CD4-positive, CD25-positive, alpha-beta regulatory T cell (primary cell): ENCODE results near the gene KLRF1. TPM values are rescaled to one million over a fixed set of nuclear protein-coding genes. Genes with fewer than 3 reads are reported as not detected.
"Not testable (repeated sequence)": the region's sequence is repeated elsewhere in the genome, so short reads cannot be mapped to it uniquely, and the experiment has no call there.

ENCODE experiments used
- ATAC-seq, 2 donors: fragments of 150-1000 bp; cut with Tn5 transposase; one replicate each; pipeline ENCODE4 v1.10.0; 2021; ENCODE audit warnings: low read depth in 2 of 2, moderate number of reproducible peaks in 2 of 2, moderate library complexity in 1 of 2
- DNase-seq, 3 donors: peaks; one replicate each; pipeline versions ENCODE4 v3.0.0 to v3.0.0-alpha.2; 2012 to 2022; ENCODE audit warnings: mixed read lengths in 1 of 3
- H3K27ac ChIP-seq: one replicate; pipeline ENCODE4 v1.7.0; 2013; ENCODE audit warnings: mild to moderate bottlenecking, low read length; ENCODE audit not compliant: insufficient read depth, poor library complexity, severe bottlenecking
- H3K27me3 ChIP-seq: one replicate; pipeline ENCODE4 v1.7.0; 2013; ENCODE audit warnings: low read length; ENCODE audit not compliant: control insufficient read depth, insufficient read depth
- H3K36me3 ChIP-seq: one replicate; pipeline ENCODE4 v1.7.0; 2013; ENCODE audit warnings: mild to moderate bottlenecking, low read length, moderate library complexity; ENCODE audit not compliant: control insufficient read depth, insufficient read depth
- H3K4me1 ChIP-seq: 2 replicates; pipeline ENCODE4 v1.7.0; 2013; ENCODE audit warnings: mild to moderate bottlenecking, low read length; ENCODE audit not compliant: insufficient read depth, control insufficient read depth, poor library complexity, severe bottlenecking
- H3K4me3 ChIP-seq: one replicate; pipeline ENCODE4 v1.7.0; 2013; ENCODE audit warnings: low read depth, mild to moderate bottlenecking, low read length, moderate library complexity
- H3K9me3 ChIP-seq, 2 experiments: 1 replicate in 1 of 2; 2 replicates in 1 of 2; pipeline ENCODE4 v1.7.0; 2013; ENCODE audit warnings: low read length in 2 of 2, mild to moderate bottlenecking in 1 of 2, moderate library complexity in 1 of 2; ENCODE audit not compliant: control insufficient read depth in 2 of 2
- H3K27ac Mint-ChIP-seq, 3 donors: one replicate each; pipeline ENCODE4 v1.8.0; 2020 to 2022; ENCODE audit warnings: mild to moderate bottlenecking in 3 of 3, mixed read lengths in 3 of 3, moderate library complexity in 2 of 3
- H3K27me3 Mint-ChIP-seq: one replicate; pipeline ENCODE4 v1.8.0; 2022; ENCODE audit warnings: mild to moderate bottlenecking, mixed read lengths
- H3K36me3 Mint-ChIP-seq: one replicate; pipeline ENCODE4 v1.8.0; 2020; ENCODE audit warnings: mixed read lengths
- H3K4me1 Mint-ChIP-seq, 4 donors: one replicate each; pipeline ENCODE4 v1.8.0; 2020 to 2022; ENCODE audit warnings: mixed read lengths in 4 of 4, mild to moderate bottlenecking in 1 of 4
- H3K4me3 Mint-ChIP-seq, 4 donors: one replicate each; pipeline ENCODE4 v1.8.0; 2020 to 2022; ENCODE audit warnings: mild to moderate bottlenecking in 4 of 4, mixed read lengths in 4 of 4, moderate library complexity in 3 of 4
- H3K9me3 Mint-ChIP-seq, 7 donors: one replicate each; pipeline ENCODE4 v1.8.0; 2020 to 2022; ENCODE audit warnings: mixed read lengths in 7 of 7, mild to moderate bottlenecking in 3 of 7, moderate library complexity in 2 of 7
- polyA plus RNA-seq, 4 donors: library from polyadenylated mRNA; unstranded; fragments of 300-500 nt; fragmentation: Illumina TruSeq; gene quantifications; one replicate each; pipeline ENCODE4 v1.2.3, GENCODE V29; 2021
- total RNA-seq: library from RNA; stranded (reverse); gene quantifications from one replicate; pipeline ENCODE4 v1.2.3, GENCODE V29; 2022

KLRF1 gene
- total and polyA plus RNA-seq, 5 donors from 2014 or later = 0.49 to 0.78 (median 0.71) TPM; not detected in 1

- no peak overlapping the region for H3K27ac ChIP-seq
- Mint-ChIP-seq H3K36me3 (no peaks in the 10 kb centered on the region), H3K9me3 (no peaks in the 10 kb centered on the region), H3K27ac (peak overlapping the region in 1 of 3 donors; percentile 59), H3K27me3 (no peaks in the 10 kb centered on the region), H3K4me3 (peak overlapping the region in 2 of 4 donors; percentile 47 to 87), H3K4me1 (peaks cover 10 to 22% (median 12%) of the 10 kb centered on the region in 4 donors)
- no peaks in the 10 kb centered on the region for H3K27me3 ChIP-seq
- H3K4me1 ChIP-seq = peaks cover 6% of the 10 kb centered on the region
- DNase-seq (no peak), ATAC-seq (no peak)
- H3K9me3 ChIP-seq = no peaks in the 10 kb centered on the region
- no peak overlapping the region for H3K4me3 ChIP-seq
- H3K36me3 ChIP-seq = no peaks in the 10 kb centered on the region
These were observed 45.5 kb downstream of the KLRF1 start for GRCh38 chr12:9872742-9873141.

DNA sequence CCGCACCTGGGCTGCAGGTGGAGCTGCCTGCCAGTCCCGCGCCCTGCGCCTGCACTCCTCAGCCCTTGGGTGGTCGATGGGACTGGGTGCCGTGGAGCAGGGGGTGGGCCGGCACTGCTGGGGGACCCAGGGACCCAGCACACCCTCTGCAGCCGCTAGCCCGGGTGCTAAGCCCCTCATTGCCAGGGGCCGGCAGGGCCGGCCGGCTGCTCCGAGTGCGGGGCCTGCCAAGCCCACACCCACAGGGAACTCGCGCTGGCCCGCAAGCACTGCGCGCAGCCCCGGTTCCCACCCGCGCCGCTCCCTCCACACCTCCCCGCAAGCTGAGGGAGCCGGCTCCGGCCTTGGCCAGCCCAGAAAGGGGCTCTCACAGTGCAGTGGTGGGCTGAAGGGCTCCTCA, 48.8 kb downstream of the KLRF1 start:
- not testable (repeated sequence) for H3K36me3 Mint-ChIP-seq, H3K4me3 ChIP-seq, H3K27ac Mint-ChIP-seq, H3K36me3 ChIP-seq, H3K4me3 Mint-ChIP-seq, H3K27me3 ChIP-seq, H3K27me3 Mint-ChIP-seq, ATAC-seq, H3K9me3 ChIP-seq, H3K9me3 Mint-ChIP-seq, H3K4me1 ChIP-seq, DNase-seq, H3K27ac ChIP-seq
- peaks cover 0 to 12% (median 2%) of the 10 kb centered on the region in 4 donors for H3K4me1 Mint-ChIP-seq

- Histone ChIP-seq H3K27me3 (no peaks in the 10 kb centered on the region), H3K4me1 (no peaks in the 10 kb centered on the region), H3K27ac (no peak overlapping the region), H3K36me3 (no peaks in the 10 kb centered on the region), H3K9me3 (no peaks in the 10 kb centered on the region), H3K4me3 (no peak overlapping the region)
- H3K27me3 Mint-ChIP-seq = peaks cover 11% of the 10 kb centered on the region
- H3K36me3 Mint-ChIP-seq = no peaks in the 10 kb centered on the region
- no peak for DNase-seq
- no peak overlapping the region for H3K4me3 Mint-ChIP-seq
- no peaks in the 10 kb centered on the region for H3K9me3 Mint-ChIP-seq
- no peak for ATAC-seq
- H3K27ac Mint-ChIP-seq = no peak overlapping the region
- peaks cover 0 to 4% (median under 1%) of the 10 kb centered on the region in 4 donors for H3K4me1 Mint-ChIP-seq
These were observed 53.3 kb downstream of the KLRF1 start for GRCh38 chr12:9880532-9881078.

- Histone ChIP-seq H3K4me3 (no peak within 1 kb of the TSS), H3K4me1 (no peaks in the 10 kb centered on the region), H3K27me3 (no peaks in the 10 kb centered on the region), H3K9me3 (no peaks in the 10 kb centered on the region), H3K36me3 (no peaks in the 10 kb centered on the region), H3K27ac (no peak within 1 kb of the TSS)
- Mint-ChIP-seq H3K9me3 (no peaks in the 10 kb centered on the region), H3K4me3 (no peak within 1 kb of the TSS), H3K36me3 (no peaks in the 10 kb centered on the region), H3K27me3 (peaks cover 11% of the 10 kb centered on the region), H3K4me1 (peaks cover 0 to 4% (median under 1%) of the 10 kb centered on the region in 4 donors), H3K27ac (no peak within 1 kb of the TSS)
- DNase-seq = peak in 1 of 3 donors; percentile 18
- ATAC-seq = no peak
These were observed 54.0 kb downstream of the KLRF1 start, which contains the start of gene KLRF2 for GRCh38 chr12:9881246-9881645. Gene KLRF2 (plus strand): TSS chr12:9881489. CDS start chr12:9881596, 107 bp downstream.

- Mint-ChIP-seq H3K36me3 (no peaks in the 10 kb centered on the region), H3K27me3 (peaks cover 16% of the 10 kb centered on the region), H3K4me1 (peaks cover 0 to 4% (median under 1%) of the 10 kb centered on the region in 4 donors), H3K27ac (no peak overlapping the region), H3K9me3 (no peaks in the 10 kb centered on the region), H3K4me3 (no peak overlapping the region)
- ATAC-seq (no peak), DNase-seq (no peak)
- no peak overlapping the region for H3K4me3 ChIP-seq
- H3K27ac ChIP-seq = no peak overlapping the region
- no peaks in the 10 kb centered on the region for H3K27me3 ChIP-seq
- no peaks in the 10 kb centered on the region for H3K9me3 ChIP-seq
- H3K4me1 ChIP-seq = no peaks in the 10 kb centered on the region
- H3K36me3 ChIP-seq = no peaks in the 10 kb centered on the region
These were observed 54.7 kb downstream of the KLRF1 start for GRCh38 chr12:9881988-9882387.

DNA sequence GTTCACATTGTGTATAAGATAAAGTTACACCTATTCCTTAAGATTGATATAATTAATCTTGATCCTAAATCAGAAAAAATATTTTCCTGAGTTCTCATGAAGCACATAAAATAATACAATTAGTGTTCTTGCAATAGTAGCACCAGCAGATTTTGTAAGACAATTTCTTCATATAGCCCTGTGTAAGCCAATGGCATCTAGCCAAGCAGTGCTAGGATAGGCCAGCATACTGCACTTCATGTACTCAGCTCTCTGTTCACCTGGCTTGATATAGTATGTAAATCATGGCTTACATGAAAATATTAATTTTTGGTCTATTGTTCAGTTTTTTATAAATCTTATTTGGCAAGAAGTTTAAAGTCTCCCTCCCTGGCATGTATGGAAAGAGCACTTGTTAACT, 55.9 kb downstream of the KLRF1 start:
- no peaks in the 10 kb centered on the region for H3K9me3 Mint-ChIP-seq
- H3K4me3 Mint-ChIP-seq = no peak overlapping the region

GRCh38 chr12:9888665-9889273, 61.5 kb downstream of the KLRF1 start:
- Mint-ChIP-seq H3K4me3 (no peak overlapping the region), H3K36me3 (no peaks in the 10 kb centered on the region), H3K27ac (peak overlapping the region in 1 of 3 donors; percentile 9), H3K4me1 (peaks cover 0 to 7% (median 4%) of the 10 kb centered on the region in 4 donors), H3K9me3 (no peaks in the 10 kb centered on the region), H3K27me3 (peaks cover 15% of the 10 kb centered on the region)
- Histone ChIP-seq H3K36me3 (no peaks in the 10 kb centered on the region), H3K9me3 (no peaks in the 10 kb centered on the region), H3K27me3 (peaks cover 2% of the 10 kb centered on the region), H3K4me1 (no peaks in the 10 kb centered on the region), H3K4me3 (no peak overlapping the region), H3K27ac (no peak overlapping the region)
- DNase-seq (no peak), ATAC-seq (no peak)

More for the DNA sequence above, 55.9 kb downstream of the KLRF1 start:
- DNase-seq (no peak), ATAC-seq (no peak)
- Histone ChIP-seq H3K27ac (no peak overlapping the region), H3K27me3 (no peaks in the 10 kb centered on the region), H3K4me3 (no peak overlapping the region), H3K9me3 (no peaks in the 10 kb centered on the region), H3K4me1 (no peaks in the 10 kb centered on the region), H3K36me3 (no peaks in the 10 kb centered on the region)
- Mint-ChIP-seq H3K4me1 (peaks cover 0 to 4% (median 2%) of the 10 kb centered on the region in 4 donors), H3K36me3 (no peaks in the 10 kb centered on the region), H3K27ac (no peak overlapping the region), H3K27me3 (peaks cover 16% of the 10 kb centered on the region)
